ENCODE measurements around the gene PAIP2. TPM values are rescaled to one million over a fixed set of nuclear protein-coding genes. Genes with fewer than 3 reads are reported as not detected.

PAIP2 gene
- total RNA-seq, 2 experiments from 2014 or later: 64.3 to 97.8 TPM

- TF ChIP-seq, protein P1, sequence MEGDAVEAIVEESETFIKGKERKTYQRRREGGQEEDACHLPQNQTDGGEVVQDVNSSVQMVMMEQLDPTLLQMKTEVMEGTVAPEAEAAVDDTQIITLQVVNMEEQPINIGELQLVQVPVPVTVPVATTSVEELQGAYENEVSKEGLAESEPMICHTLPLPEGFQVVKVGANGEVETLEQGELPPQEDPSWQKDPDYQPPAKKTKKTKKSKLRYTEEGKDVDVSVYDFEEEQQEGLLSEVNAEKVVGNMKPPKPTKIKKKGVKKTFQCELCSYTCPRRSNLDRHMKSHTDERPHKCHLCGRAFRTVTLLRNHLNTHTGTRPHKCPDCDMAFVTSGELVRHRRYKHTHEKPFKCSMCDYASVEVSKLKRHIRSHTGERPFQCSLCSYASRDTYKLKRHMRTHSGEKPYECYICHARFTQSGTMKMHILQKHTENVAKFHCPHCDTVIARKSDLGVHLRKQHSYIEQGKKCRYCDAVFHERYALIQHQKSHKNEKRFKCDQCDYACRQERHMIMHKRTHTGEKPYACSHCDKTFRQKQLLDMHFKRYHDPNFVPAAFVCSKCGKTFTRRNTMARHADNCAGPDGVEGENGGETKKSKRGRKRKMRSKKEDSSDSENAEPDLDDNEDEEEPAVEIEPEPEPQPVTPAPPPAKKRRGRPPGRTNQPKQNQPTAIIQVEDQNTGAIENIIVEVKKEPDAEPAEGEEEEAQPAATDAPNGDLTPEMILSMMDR (conservative IDR thresholded peaks at IDR 0.05; ENCODE audit: low read length): no peak
- no peak for TF ChIP-seq EZH2phosphoT487 (IDR thresholded peaks at IDR 0.05; ENCODE audit: borderline replicate concordance, low read depth, low read length)
- intact Hi-C loops (cut with micrococcal nuclease; ENCODE audit: unreplicated experiment): no loop called here
- Histone ChIP-seq H3K79me2 (ENCODE audit: insufficient read depth, low read depth, low read length) (peaks cover 36% of the 10 kb centered on the region), H3K9me2 (ENCODE audit: insufficient read depth, low read length) (no peaks in the 10 kb centered on the region), H3K4me2 (ENCODE audit: low read length) (no peak overlapping the region), H3K4me1 (ENCODE audit: insufficient read depth, low read length, poor library complexity, severe bottlenecking) (no peaks in the 10 kb centered on the region), H3K27ac (ENCODE audit: low read depth, low read length, poor library complexity, severe bottlenecking) (no peak overlapping the region), H2AFZ (ENCODE audit: low read length) (no peak overlapping the region), H3K36me3 (ENCODE audit: insufficient read depth, low read length) (peaks cover 81% of the 10 kb centered on the region), H4K20me1 (ENCODE audit: insufficient read depth, low read length) (peaks cover 7% of the 10 kb centered on the region; the same call in 1 of the 2 replicates), H3K4me3 (ENCODE audit: low read depth, low read length, poor library complexity, severe bottlenecking) (no peak overlapping the region), H3K9me3 (ENCODE audit: low read length) (peaks cover 6% of the 10 kb centered on the region; the same call in 1 of the 2 replicates)
- no TSS peak for BruUV-seq (replicated peaks)
- ChIA-PET POLR2A (interaction anchor here (0.9 kb wide), 1 partner anchor 11 kb away, joined by 4 read pairs; no protein-coding TSS in a partner anchor), CTCF (ENCODE audit: unreplicated experiment) (no interaction called here)
- no peak for DNase-seq (ENCODE audit: low spot score)
Observed at GRCh38 chr5:139364466-139364865, 22.8 kb downstream of the PAIP2 start.

GRCh38 chr5:139368613-139369012, 27.0 kb downstream of the PAIP2 start:
- no peak overlapping the region for H3K27ac ChIP-seq (ENCODE audit: low read depth, low read length, poor library complexity, severe bottlenecking)
- H2AFZ ChIP-seq (ENCODE audit: low read length): no peak overlapping the region
- H3K4me3 ChIP-seq (ENCODE audit: low read depth, low read length, poor library complexity, severe bottlenecking): no peak overlapping the region
- H3K36me3 ChIP-seq (ENCODE audit: insufficient read depth, low read length): peaks cover 81% of the 10 kb centered on the region
- ChIA-PET POLR2A (no interaction called here), CTCF (ENCODE audit: unreplicated experiment) (no interaction called here)
- H3K4me2 ChIP-seq (ENCODE audit: low read length): no peak overlapping the region
- no TSS peak for BruUV-seq (replicated peaks)
- H3K9me3 ChIP-seq (ENCODE audit: low read length): 0 out of 2 replicates have a peak, but pooled peaks cover under 1% of the 10 kb centered on the region
- 0 out of 2 replicates have a peak, but pooled peaks cover 3% of the 10 kb centered on the region for H4K20me1 ChIP-seq (ENCODE audit: insufficient read depth, low read length)
- H3K9me2 ChIP-seq (ENCODE audit: insufficient read depth, low read length): no peaks in the 10 kb centered on the region
- TF ChIP-seq, protein P1 (conservative IDR thresholded peaks at IDR 0.05; ENCODE audit: low read length): peak; percentile 70
- TF ChIP-seq EZH2phosphoT487 (IDR thresholded peaks at IDR 0.05; ENCODE audit: borderline replicate concordance, low read depth, low read length): no peak
- H3K79me2 ChIP-seq (ENCODE audit: insufficient read depth, low read depth, low read length): no peaks in the 10 kb centered on the region
- intact Hi-C loops (cut with micrococcal nuclease; ENCODE audit: unreplicated experiment): no loop called here
- no peaks in the 10 kb centered on the region for H3K4me1 ChIP-seq (ENCODE audit: insufficient read depth, low read length, poor library complexity, severe bottlenecking)
- DNase-seq (ENCODE audit: low spot score): peak; percentile 27

DNA sequence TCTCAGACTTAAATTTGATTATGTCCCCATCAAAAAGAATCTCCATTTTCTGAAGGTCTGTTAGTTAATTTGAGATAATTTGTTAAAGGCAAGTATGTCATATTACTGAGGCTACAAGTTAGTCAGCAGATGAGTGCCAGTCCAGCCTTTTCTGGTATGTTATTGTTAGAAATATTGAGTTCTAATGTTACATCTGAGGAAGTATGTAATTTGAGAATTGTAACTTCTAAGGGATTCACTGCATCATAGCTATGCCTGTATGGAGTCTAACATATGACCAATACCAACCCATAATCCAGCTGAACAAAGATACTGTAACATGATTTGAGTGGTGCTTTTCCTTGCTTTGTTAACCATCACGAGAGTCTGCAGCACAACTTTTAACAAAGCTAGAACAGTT, 27.5 kb downstream of the PAIP2 start:
- TSS peak; percentile 80 for BruUV-seq (replicated peaks)
- ChIA-PET POLR2A (interaction anchor here (0.6 to 1.3 kb wide), 4 partner anchors 7 to 58 kb away, joined by 3 to 7 read pairs (median 4); no protein-coding TSS in a partner anchor), CTCF (ENCODE audit: unreplicated experiment) (no interaction called here)
- H3K4me1 ChIP-seq (ENCODE audit: insufficient read depth, low read length, poor library complexity, severe bottlenecking): no peaks in the 10 kb centered on the region
- no peak for TF ChIP-seq EZH2phosphoT487 (IDR thresholded peaks at IDR 0.05; ENCODE audit: borderline replicate concordance, low read depth, low read length)
- TF ChIP-seq, protein P1 (conservative IDR thresholded peaks at IDR 0.05; ENCODE audit: low read length): no peak
- no peak overlapping the region for H3K27ac ChIP-seq (ENCODE audit: low read depth, low read length, poor library complexity, severe bottlenecking)
- no peak overlapping the region for H3K4me2 ChIP-seq (ENCODE audit: low read length)
- no peak overlapping the region for H2AFZ ChIP-seq (ENCODE audit: low read length)
- peaks cover 79% of the 10 kb centered on the region for H3K36me3 ChIP-seq (ENCODE audit: insufficient read depth, low read length)
- H3K9me3 ChIP-seq (ENCODE audit: low read length): no peaks in the 10 kb centered on the region
- H3K79me2 ChIP-seq (ENCODE audit: insufficient read depth, low read depth, low read length): no peaks in the 10 kb centered on the region
- intact Hi-C loops (cut with micrococcal nuclease; ENCODE audit: unreplicated experiment): no loop called here
- 0 out of 2 replicates have a peak, but pooled peaks cover 3% of the 10 kb centered on the region for H4K20me1 ChIP-seq (ENCODE audit: insufficient read depth, low read length)
- H3K4me3 ChIP-seq (ENCODE audit: low read depth, low read length, poor library complexity, severe bottlenecking): no peak overlapping the region
- H3K9me2 ChIP-seq (ENCODE audit: insufficient read depth, low read length): no peaks in the 10 kb centered on the region
- no peak for DNase-seq (ENCODE audit: low spot score)
